GM12865 (cell line): ENCODE measurements around the gene CNPY2.
A peak's percentile ranks its signal among the peaks of the same experiment; 100 is the strongest.
"Not testable (repeated sequence)": the region's sequence is repeated elsewhere in the genome, so short reads cannot be mapped to it uniquely, and the experiment has no call there.

Experiments
- DNase-seq: peaks from one replicate; pipeline ENCODE4 v3.0.0; 2010; ENCODE audit warnings: low read depth
- H3K4me3 ChIP-seq: 2 replicates; pipeline ENCODE4 v1.5.1; 2011; ENCODE audit warnings: mild to moderate bottlenecking, low read depth, low read length, control low read depth
- CTCF ChIP-seq: IDR thresholded peaks from 2 replicates; pipeline ENCODE4 v1.5.1; 2011; ENCODE audit warnings: low read length, control low read depth, low read depth, inconsistent platforms; ENCODE audit not compliant: insufficient read depth; ENCODE audit errors: missing control alignments

Gene CNPY2

GRCh38 chr12:56351325-56351724, 35.5 kb upstream of the CNPY2 start:
- TF ChIP-seq CTCF: no peak
- H3K4me3 ChIP-seq: no peak overlapping the region
- DNase-seq: no peak

- DNase-seq: no peak
- no peak for TF ChIP-seq CTCF
- H3K4me3 ChIP-seq: no peak overlapping the region
Measured at GRCh38 chr12:56350662-56351061, 34.9 kb upstream of the CNPY2 start.

- DNase-seq: no peak
- TF ChIP-seq CTCF: no peak
- H3K4me3 ChIP-seq: no peak overlapping the region
Measured at GRCh38 chr12:56348776-56349175, 33.0 kb upstream of the CNPY2 start.

- peak; percentile 44 for DNase-seq
- H3K4me3 ChIP-seq: not testable (repeated sequence)
Measured at GRCh38 chr12:56347255-56347654, 31.5 kb upstream of the CNPY2 start.

- TF ChIP-seq CTCF: peak; percentile 24
- H3K4me3 ChIP-seq: no peak overlapping the region
- no peak for DNase-seq
Measured at GRCh38 chr12:56346675-56347074, 30.9 kb upstream of the CNPY2 start.

GRCh38 chr12:56342290-56342689, 26.5 kb upstream of the CNPY2 start:
- not testable (repeated sequence) for H3K4me3 ChIP-seq, DNase-seq

GRCh38 chr12:56341616-56342015, 25.8 kb upstream of the CNPY2 start:
- H3K4me3 ChIP-seq: no peak overlapping the region
- no peak for TF ChIP-seq CTCF
- no peak for DNase-seq

GRCh38 chr12:56339158-56339422, 23.3 kb upstream of the CNPY2 start:
- no peak for DNase-seq
- TF ChIP-seq CTCF: no peak
- peak overlapping the region; percentile 3 for H3K4me3 ChIP-seq
